H1 (cell line): ENCODE results near the gene SATB2.

ENCODE experiments used
- MAX ChIP-seq: IDR thresholded peaks from 2 replicates; pipeline ENCODE4 v1.6.1; 2012; ENCODE audit warnings: inconsistent platforms
- POLR2A ChIP-seq, 2 experiments: IDR thresholded peaks; 1 replicate in 1 of 2; 2 replicates in 1 of 2; pipeline ENCODE4 v1.6.1; 2011; ENCODE audit warnings: low read depth in 2 of 2, low read length in 2 of 2, mild to moderate bottlenecking in 2 of 2; ENCODE audit errors: control extremely low read depth in 1 of 2
- RFX5 ChIP-seq: IDR thresholded peaks from 2 replicates; pipeline ENCODE4 v1.6.1; 2011; ENCODE audit warnings: low read depth, low read length, improper control_type of control experiment, borderline replicate concordance
- ZNF274 ChIP-seq: IDR thresholded peaks from 2 replicates; pipeline ENCODE4 v1.7.0; 2012; ENCODE audit warnings: low read length, borderline replicate concordance; ENCODE audit errors: extremely low read depth
- TF ChIP-seq, protein P1 (sequence below), 3 experiments: IDR thresholded peaks; 1 replicate in 2 of 3; 2 replicates in 1 of 3; pipeline versions ENCODE4 v1.5.1 to v1.6.1; 2011; ENCODE audit warnings: low read length in 3 of 3, mild to moderate bottlenecking in 3 of 3, inconsistent platforms in 2 of 3, low read depth in 1 of 3, moderate library complexity in 1 of 3; ENCODE audit not compliant: insufficient read depth in 1 of 3; ENCODE audit errors: control extremely low read depth in 1 of 3

GRCh38 chr2:199471443-199472057 lies 13.8 kb upstream of the SATB2 start:
- no peak for TF ChIP-seq RFX5
- no peak for TF ChIP-seq ZNF274
- no peak for TF ChIP-seq POLR2A (IDR thresholded peaks at IDR 0.05; ENCODE audit: control extremely low read depth in 1 of 2, low read depth in 2 of 2, low read length in 2 of 2)
- peak; percentile 47; the same call in 1 of the 2 replicates for TF ChIP-seq MAX
- TF ChIP-seq, protein P1, sequence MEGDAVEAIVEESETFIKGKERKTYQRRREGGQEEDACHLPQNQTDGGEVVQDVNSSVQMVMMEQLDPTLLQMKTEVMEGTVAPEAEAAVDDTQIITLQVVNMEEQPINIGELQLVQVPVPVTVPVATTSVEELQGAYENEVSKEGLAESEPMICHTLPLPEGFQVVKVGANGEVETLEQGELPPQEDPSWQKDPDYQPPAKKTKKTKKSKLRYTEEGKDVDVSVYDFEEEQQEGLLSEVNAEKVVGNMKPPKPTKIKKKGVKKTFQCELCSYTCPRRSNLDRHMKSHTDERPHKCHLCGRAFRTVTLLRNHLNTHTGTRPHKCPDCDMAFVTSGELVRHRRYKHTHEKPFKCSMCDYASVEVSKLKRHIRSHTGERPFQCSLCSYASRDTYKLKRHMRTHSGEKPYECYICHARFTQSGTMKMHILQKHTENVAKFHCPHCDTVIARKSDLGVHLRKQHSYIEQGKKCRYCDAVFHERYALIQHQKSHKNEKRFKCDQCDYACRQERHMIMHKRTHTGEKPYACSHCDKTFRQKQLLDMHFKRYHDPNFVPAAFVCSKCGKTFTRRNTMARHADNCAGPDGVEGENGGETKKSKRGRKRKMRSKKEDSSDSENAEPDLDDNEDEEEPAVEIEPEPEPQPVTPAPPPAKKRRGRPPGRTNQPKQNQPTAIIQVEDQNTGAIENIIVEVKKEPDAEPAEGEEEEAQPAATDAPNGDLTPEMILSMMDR (IDR thresholded peaks at IDR 0.05; ENCODE audit: control extremely low read depth in 1 of 3, insufficient read depth in 1 of 3, low read depth in 1 of 3, low read length in 3 of 3) = peak in 2 of 3 experiments; percentile 81 to 93; a peak in 3 of 4 replicates
